Activated CD4-positive, alpha-beta T cell treated with anti-CD3 and anti-CD28 coated beads, Interleukin-2, amount 10 ng/mL, durations not matched to agents 7 days and 5 days (primary cell): ENCODE results near the gene SIT1. TPM values are rescaled to one million over a fixed set of nuclear protein-coding genes. Genes with fewer than 3 reads are reported as not detected.
A peak's percentile ranks its signal among the peaks of the same experiment; 100 is the strongest.

ENCODE experiments used
- CTCF ChIA-PET: fragments of 350-600 bp; sonication (Branson Sonifier 250); formaldehyde crosslinking; loops from one replicate; lab custom pipeline; 2021; ENCODE audit warnings: antibody characterized with exemption; lab: Charles Lee
- POLR2A ChIA-PET: fragments of 350-600 bp; sonication (Branson Sonifier 250); formaldehyde crosslinking; loops from one replicate; lab custom pipeline; 2021; ENCODE audit warnings: antibody characterized with exemption; lab: Charles Lee
- DNase-seq: peaks from one replicate; pipeline ENCODE4 v3.0.0-alpha.2; 2020
- H3K27ac Mint-ChIP-seq: one replicate; pipeline ENCODE4 v1.8.0; 2021; ENCODE audit warnings: mild to moderate bottlenecking, moderate library complexity, mixed read lengths
- H3K27me3 Mint-ChIP-seq: one replicate; pipeline ENCODE4 v1.8.0; 2021; ENCODE audit warnings: mixed read lengths
- H3K36me3 Mint-ChIP-seq: one replicate; pipeline ENCODE4 v1.8.0; 2021; ENCODE audit warnings: low read depth, mixed read lengths
- H3K4me1 Mint-ChIP-seq: one replicate; pipeline ENCODE4 v1.8.0; 2021; ENCODE audit warnings: mixed read lengths
- H3K4me3 Mint-ChIP-seq: one replicate; pipeline ENCODE4 v1.8.0; 2021; ENCODE audit warnings: mild to moderate bottlenecking, moderate library complexity, mixed read lengths
- H3K9me3 Mint-ChIP-seq: one replicate; pipeline ENCODE4 v1.8.0; 2021; ENCODE audit warnings: mixed read lengths
- total RNA-seq, 2 experiments: library from RNA; stranded (reverse); gene quantifications; one replicate each; pipeline ENCODE4 v1.2.3, GENCODE V29; 2021

SIT1 gene
- total RNA-seq, 2 experiments from 2014 or later: 195 to 202 TPM

DNA sequence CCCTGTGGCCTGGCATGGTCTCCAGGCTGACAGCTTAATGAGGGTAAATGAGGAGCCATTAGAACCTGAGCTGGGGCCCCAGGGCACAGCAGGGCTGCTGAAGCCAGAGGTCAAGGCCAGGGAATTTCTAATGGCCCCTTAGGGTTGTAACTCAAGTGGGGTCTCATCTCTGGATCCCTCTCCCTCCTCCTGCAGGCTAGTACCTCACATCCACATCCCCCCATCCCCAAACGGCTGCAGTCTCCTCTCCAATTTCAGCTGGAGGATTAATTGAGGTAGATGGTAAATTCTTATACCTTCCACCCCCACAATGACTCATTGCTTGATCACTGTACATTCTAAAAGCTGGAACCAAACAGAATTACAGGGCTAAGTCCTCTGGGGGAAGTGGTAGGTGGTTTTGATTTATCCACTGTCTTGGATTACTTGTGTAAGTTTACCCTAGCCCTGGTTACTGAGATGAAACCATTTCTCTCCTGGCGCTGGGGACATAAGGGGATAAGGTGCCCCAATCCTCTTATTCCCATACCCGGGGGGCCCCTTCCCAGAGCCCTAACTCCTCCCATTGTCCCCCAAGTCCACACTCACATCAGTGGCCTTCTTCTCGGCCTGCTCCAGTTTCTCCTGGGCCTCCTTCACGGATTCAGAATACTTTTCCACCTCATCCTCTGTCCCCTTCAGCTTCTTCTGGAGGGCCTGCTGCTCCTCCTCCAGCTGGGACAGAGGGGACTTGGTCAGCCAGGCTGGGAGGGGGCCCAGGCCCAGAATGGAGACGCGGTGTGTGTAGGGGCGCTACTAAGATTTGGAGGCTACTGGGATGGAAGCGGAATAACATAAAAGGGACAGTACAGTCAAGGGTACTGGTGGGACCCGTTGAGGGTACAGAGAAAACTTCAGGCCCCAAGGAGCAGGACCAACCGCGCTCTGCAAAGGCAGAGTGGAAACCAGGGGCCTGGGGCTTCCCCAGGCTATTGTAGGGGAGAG is 38.1 kb upstream of the SIT1 start:
- ChIA-PET POLR2A (interaction anchor here (0.6 kb wide), 1 partner anchor 207 kb away, joined by 3 read pairs; no protein-coding TSS in a partner anchor), CTCF (interaction anchor here (0.7 to 2.6 kb wide), 11 partner anchors 9 to 44 kb away, joined by 3 to 14 read pairs (median 4); partner anchors contain the start of genes ARHGEF39, CCDC107, CREB3 and RMRP)
- H3K4me1 Mint-ChIP-seq: peaks cover 22% of the 10 kb centered on the region
- no peak for DNase-seq
- no peaks in the 10 kb centered on the region for H3K36me3 Mint-ChIP-seq
- no peaks in the 10 kb centered on the region for H3K9me3 Mint-ChIP-seq
- H3K4me3 Mint-ChIP-seq: peak overlapping the region; percentile 59
- no peak overlapping the region for H3K27ac Mint-ChIP-seq
- no peaks in the 10 kb centered on the region for H3K27me3 Mint-ChIP-seq

DNA sequence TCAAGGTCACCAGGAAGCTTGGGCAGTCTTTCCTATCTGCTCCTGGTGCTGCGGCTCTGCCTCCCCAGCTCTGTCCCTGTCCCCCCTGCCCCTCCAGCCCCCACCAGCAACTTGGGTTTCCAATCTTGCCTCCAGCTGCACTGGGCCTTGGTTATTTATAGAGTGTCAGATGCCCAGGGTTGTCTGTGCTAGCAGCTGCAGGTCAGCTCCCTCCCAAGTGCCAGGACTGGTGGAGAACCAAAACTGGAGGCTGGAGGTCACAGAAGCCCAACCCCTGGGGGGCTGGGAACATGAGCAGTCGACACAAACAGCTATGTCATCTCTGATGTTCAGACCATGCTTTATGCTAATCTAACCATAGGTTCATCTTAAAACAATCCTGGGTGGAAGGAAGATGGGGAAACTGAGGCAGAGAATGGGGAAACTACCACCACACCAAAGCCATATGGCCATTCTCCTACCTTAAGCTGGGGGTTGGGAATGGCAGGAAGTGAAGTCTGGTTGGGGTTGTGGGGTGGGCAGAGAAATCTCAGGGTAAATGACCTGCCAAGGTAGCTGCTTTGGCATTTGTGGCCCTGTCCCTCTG is 37.3 kb upstream of the SIT1 start:
- DNase-seq: no peak
- no peak overlapping the region for H3K4me3 Mint-ChIP-seq
- no peaks in the 10 kb centered on the region for H3K27me3 Mint-ChIP-seq
- CTCF ChIA-PET: interaction anchor here (0.7 to 2.6 kb wide), 10 partner anchors 8 to 45 kb away, joined by 3 to 14 read pairs (median 4); partner anchors contain the start of genes ARHGEF39, CCDC107, CREB3 and RMRP
- no peaks in the 10 kb centered on the region for H3K9me3 Mint-ChIP-seq
- H3K27ac Mint-ChIP-seq: no peak overlapping the region
- POLR2A ChIA-PET: no interaction called here
- H3K36me3 Mint-ChIP-seq: no peaks in the 10 kb centered on the region
- peaks cover 22% of the 10 kb centered on the region for H3K4me1 Mint-ChIP-seq

DNA sequence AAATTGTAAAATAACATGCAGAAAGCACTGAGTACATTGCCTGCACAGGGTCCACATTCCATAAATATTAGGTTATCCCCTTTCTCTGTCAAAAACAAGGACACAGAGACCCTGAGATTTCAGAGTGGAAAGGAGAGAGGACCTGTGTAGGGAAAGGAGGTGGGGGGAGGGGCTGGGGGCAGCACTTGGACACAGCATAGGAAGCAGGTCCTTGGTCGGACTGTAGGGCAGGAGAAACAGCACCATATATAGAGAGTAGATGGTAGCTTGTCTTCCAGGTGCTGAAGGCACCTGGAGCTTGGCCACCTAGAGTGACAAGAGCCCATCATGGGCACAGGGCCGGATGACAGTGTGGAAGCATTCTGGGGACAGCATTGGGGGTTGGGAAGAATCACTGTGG is 36.6 kb upstream of the SIT1 start:
- Mint-ChIP-seq H3K4me3 (no peak overlapping the region), H3K36me3 (no peaks in the 10 kb centered on the region), H3K9me3 (no peaks in the 10 kb centered on the region), H3K27me3 (no peaks in the 10 kb centered on the region), H3K27ac (no peak overlapping the region), H3K4me1 (peaks cover 22% of the 10 kb centered on the region)
- POLR2A ChIA-PET: no interaction called here
- CTCF ChIA-PET: interaction anchor here (1.1 to 2.6 kb wide), 3 partner anchors 10 to 40 kb away, joined by 5 to 14 read pairs (median 10); partner anchors contain the start of genes CCDC107 and RMRP
- no peak for DNase-seq

DNA sequence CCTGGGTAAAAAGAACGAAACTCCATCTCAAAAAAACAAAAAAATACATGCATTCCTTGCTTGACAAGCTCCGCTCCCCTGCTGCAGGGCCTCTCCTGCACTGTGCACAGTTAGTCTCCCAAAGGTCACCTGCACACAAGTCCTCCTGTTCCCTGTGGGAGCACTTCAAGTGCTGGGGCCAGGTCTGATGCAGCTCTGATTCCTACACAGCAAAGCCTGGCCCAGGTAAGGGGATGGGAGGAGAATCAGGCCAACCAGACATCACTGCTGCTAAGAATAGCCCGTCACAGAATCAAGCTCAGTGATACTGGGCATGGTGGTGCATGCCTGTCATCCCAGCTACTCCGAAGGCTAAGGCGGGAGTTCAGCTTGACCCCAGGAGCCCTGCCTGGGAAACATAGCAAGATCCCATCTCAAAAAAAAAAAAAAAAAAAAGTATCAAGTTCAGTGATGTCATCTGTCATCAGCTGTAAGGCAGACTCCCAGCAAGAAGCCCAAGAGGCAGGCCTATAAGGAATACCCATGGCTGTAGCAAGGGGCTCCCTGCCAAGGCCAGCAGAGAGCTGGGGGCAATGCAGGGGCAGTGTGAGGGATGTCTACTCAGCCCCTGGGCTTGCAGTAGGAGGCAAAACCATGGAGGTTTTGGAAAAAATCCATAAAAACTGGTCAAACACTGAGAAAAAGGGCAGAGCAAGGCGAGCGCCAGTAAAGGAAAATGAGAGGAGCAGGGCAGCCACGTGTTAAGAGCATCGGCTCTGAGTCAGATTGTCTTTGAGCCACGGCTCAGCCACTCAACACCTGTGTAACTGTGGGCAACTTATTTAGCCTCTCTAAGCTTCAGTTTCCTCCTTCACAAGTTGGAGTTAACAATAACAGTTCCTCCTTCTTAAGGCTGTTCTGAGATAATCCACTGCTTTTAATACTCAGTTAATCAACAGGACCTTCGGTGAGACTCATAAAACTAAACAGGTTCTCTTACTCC is 35.8 kb upstream of the SIT1 start:
- no peak overlapping the region for H3K4me3 Mint-ChIP-seq

DNA sequence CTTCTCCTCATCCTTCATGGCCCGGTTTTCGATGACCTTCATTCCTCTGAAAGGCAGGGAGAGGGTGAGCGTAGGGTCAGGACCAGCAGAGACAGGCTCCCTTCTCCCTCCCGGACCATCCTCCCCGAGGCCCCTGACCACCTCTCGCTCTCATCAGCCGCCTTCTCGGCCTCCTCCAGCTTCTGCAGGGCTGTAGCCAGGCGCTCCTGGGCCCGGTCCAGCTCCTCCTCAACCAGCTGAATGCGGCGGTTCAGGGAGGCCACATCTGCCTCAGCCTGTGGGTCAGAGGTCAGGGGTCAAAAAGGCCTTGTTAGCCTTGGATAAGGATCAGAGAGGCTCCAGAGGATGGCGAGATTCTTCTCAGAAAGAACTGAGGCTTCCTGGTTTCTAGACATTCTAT is 34.8 kb upstream of the SIT1 start:
- Mint-ChIP-seq H3K27ac (no peak overlapping the region), H3K27me3 (no peaks in the 10 kb centered on the region), H3K4me3 (no peak overlapping the region), H3K9me3 (no peaks in the 10 kb centered on the region), H3K4me1 (peaks cover 9% of the 10 kb centered on the region), H3K36me3 (no peaks in the 10 kb centered on the region)
- no peak for DNase-seq
- POLR2A ChIA-PET: interaction anchor here (0.6 kb wide), 1 partner anchor 58 kb away, joined by 3 read pairs; no protein-coding TSS in a partner anchor
- CTCF ChIA-PET: interaction anchor here (0.7 to 4.0 kb wide), 4 partner anchors 11 to 28 kb away, joined by 3 to 26 read pairs (median 8); partner anchors contain the start of genes CCDC107 and RMRP

More for the DNA sequence above, 35.8 kb upstream of the SIT1 start:
- Mint-ChIP-seq H3K27ac (peak overlapping the region; percentile 58), H3K27me3 (no peaks in the 10 kb centered on the region), H3K36me3 (no peaks in the 10 kb centered on the region), H3K4me1 (peaks cover 18% of the 10 kb centered on the region), H3K9me3 (no peaks in the 10 kb centered on the region)
- no peak for DNase-seq
- ChIA-PET POLR2A (interaction anchor here (0.6 to 0.7 kb wide), 2 partner anchors 59 to 98 kb away, joined by 3 to 5 read pairs; no protein-coding TSS in a partner anchor), CTCF (interaction anchor here (0.9 to 4.0 kb wide), 5 partner anchors 10 to 39 kb away, joined by 4 to 26 read pairs (median 10); partner anchors contain the start of genes ARHGEF39, CCDC107 and RMRP)

DNA sequence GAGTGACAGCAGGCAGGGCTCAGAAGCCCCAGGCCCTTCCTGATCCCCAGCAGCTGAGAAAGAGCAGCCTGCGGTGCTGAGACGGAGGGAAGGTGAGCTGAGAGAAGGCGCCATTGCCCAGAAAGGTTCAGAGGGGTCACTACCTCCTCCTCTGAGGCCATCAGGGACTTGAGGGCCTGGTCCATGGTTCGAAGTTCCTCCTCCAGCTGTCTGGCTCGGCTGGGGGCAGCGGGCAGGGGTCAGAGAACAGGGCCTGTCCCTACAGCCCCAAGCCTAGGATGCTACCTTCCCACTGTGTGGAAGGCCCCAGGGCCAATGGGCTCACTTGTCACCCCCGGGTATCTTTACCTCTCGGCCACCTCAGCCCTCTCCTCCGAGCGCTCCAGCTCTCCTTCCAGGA is 34.2 kb upstream of the SIT1 start:
- H3K4me1 Mint-ChIP-seq: peaks cover 9% of the 10 kb centered on the region
- H3K27ac Mint-ChIP-seq: no peak overlapping the region
- no peak for DNase-seq
- H3K36me3 Mint-ChIP-seq: no peaks in the 10 kb centered on the region
- no peak overlapping the region for H3K4me3 Mint-ChIP-seq
- POLR2A ChIA-PET: no interaction called here
- H3K27me3 Mint-ChIP-seq: no peaks in the 10 kb centered on the region
- CTCF ChIA-PET: interaction anchor here (0.7 to 4.0 kb wide), 4 partner anchors 11 to 27 kb away, joined by 3 to 26 read pairs (median 8); partner anchors contain the start of genes CCDC107 and RMRP
- H3K9me3 Mint-ChIP-seq: no peaks in the 10 kb centered on the region

DNA sequence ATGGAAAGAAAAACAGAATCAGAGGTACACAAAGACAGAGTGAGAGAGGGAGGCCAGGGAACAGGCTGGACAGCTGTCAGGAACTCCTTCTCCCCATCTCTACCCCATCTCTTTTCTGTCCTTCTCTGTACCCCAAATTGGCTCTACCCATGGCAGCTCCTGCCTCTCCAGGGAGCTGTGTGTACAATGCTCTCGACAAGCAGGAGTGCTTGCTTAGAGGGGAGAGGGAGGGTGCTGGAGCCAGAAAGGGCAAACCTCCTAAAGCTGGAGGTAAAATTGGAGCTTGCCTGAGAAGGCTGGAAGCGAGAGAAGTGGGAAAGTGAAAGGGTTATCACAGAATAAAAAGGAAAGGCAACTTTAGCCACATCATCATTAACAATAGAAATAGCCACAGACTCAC is 32.6 kb upstream of the SIT1 start:
- H3K27ac Mint-ChIP-seq: no peak overlapping the region
- no peaks in the 10 kb centered on the region for H3K9me3 Mint-ChIP-seq
- CTCF ChIA-PET: interaction anchor here (1.2 to 4.0 kb wide), 4 partner anchors 13 to 41 kb away, joined by 3 to 26 read pairs (median 8); partner anchors contain the start of genes CCDC107 and RMRP
- H3K4me1 Mint-ChIP-seq: peaks cover 1% of the 10 kb centered on the region
- no peaks in the 10 kb centered on the region for H3K27me3 Mint-ChIP-seq
- DNase-seq: no peak
- no peaks in the 10 kb centered on the region for H3K36me3 Mint-ChIP-seq
- no peak overlapping the region for H3K4me3 Mint-ChIP-seq
- POLR2A ChIA-PET: no interaction called here

DNA sequence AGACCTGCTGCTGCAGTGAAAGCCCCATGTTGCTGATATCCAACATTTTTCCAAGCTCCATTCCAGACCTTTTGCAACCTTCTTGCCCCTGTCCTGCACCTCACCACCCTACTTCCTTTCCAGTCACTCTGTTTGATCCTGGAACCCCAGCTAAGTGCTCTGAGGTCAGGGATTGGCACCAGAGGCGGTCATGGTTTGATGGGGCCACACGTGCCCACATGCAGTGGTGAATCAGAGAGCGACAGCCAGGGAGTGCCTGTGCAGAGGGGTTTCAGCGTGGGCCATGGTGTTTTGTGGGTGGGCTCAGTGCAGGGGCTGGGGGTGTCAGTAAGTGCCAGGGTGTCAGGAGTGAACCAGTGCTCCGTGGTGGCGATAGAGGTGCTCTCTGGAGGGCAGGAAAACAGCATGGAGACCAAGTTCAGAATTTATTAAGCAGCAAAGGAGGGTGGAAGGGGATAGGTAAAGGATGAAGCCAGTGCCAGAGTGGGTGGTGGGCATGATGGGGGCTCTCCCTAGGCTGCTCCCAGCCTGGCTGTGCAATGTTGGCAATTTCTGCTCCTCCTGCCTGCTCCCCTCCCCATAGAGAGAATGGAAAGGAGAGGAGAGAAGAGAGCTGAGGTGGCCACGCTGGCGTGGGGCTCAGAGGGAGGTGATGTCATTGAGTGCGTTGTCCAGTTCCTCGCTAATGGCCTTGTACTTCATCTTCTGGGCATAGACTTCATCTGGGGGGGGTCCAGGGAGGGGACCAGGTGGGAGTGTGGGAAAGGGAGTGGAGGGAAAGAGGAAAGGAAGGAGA is 32.0 kb upstream of the SIT1 start:
- ChIA-PET POLR2A (no interaction called here), CTCF (interaction anchor here (1.2 to 4.0 kb wide), 4 partner anchors 12 to 42 kb away, joined by 3 to 26 read pairs (median 8); partner anchors contain the start of genes CCDC107 and RMRP)

DNA sequence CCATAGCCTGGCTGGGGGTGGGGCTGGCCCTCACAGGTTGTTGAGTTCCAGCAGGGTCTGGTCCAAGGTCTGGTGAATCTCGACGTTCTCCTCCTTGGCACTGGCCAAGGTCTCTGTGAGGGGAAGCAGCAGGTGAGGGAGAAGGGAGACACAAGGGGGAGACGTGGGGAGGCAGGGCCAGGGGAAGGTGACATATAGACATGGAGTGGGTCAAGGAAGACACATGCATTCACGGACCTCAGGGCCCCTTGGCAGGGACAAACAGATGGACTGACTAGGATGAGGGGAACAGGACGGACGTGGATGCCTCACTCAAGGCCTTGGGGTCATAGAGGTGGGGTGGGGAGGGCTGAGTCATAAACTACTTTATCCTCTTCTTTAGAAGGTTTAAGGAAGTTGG is 31.3 kb upstream of the SIT1 start:
- CTCF ChIA-PET: interaction anchor here (2.2 kb wide), 1 partner anchor 24 kb away, joined by 8 read pairs; the partner anchor contains the start of genes CCDC107 and RMRP

More for the DNA sequence above, 32.0 kb upstream of the SIT1 start:
- no peaks in the 10 kb centered on the region for H3K9me3 Mint-ChIP-seq
- no peaks in the 10 kb centered on the region for H3K36me3 Mint-ChIP-seq
- H3K4me1 Mint-ChIP-seq: peaks cover 1% of the 10 kb centered on the region
- no peak overlapping the region for H3K4me3 Mint-ChIP-seq
- no peak for DNase-seq
- H3K27me3 Mint-ChIP-seq: peaks cover 1% of the 10 kb centered on the region
- H3K27ac Mint-ChIP-seq: no peak overlapping the region

DNA sequence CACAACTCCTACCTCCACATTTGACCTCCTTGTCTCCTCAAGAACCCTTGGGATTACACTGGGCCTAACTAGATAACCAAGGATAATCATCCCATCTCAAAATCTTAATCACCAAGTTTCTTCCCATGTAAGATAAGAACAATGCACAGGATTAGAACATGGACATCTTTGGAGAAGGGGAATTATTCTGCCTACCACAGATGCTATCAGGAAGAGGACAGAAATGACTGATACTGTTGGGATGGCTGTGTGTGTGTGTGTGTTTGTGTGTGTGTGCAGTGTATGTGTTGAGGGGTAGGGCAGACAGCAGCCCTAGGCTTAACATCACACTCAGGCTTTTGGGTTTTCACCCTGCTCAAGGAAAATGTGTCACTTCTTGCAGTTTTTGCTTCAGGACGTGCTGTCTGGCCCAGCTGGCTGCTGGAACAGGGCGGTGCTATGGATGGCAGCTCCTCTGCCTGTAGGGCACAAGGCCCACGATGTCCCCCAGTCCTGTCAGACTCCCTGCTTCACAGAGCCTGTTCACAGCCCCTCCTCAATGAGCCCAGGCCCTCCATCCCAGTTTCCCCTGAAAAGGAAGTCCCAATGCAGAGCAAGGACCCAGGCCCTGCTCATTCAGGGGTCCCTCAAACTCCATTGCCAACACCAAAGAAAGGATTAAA is 30.7 kb upstream of the SIT1 start:
- no peak for DNase-seq
- CTCF ChIA-PET: interaction anchor here (0.6 to 2.5 kb wide), 3 partner anchors 14 to 266 kb away, joined by 3 to 8 read pairs (median 5); partner anchors contain the start of genes CCDC107 and RMRP
- Mint-ChIP-seq H3K27me3 (peaks cover 7% of the 10 kb centered on the region), H3K4me1 (peaks cover 5% of the 10 kb centered on the region), H3K27ac (no peak overlapping the region), H3K4me3 (no peak overlapping the region), H3K9me3 (no peaks in the 10 kb centered on the region), H3K36me3 (no peaks in the 10 kb centered on the region)
- POLR2A ChIA-PET: no interaction called here

More for the DNA sequence above, 31.3 kb upstream of the SIT1 start:
- Mint-ChIP-seq H3K27ac (no peak overlapping the region), H3K9me3 (no peaks in the 10 kb centered on the region), H3K4me3 (no peak overlapping the region), H3K36me3 (no peaks in the 10 kb centered on the region), H3K27me3 (peaks cover 4% of the 10 kb centered on the region), H3K4me1 (peaks cover 1% of the 10 kb centered on the region)
- POLR2A ChIA-PET: no interaction called here
- no peak for DNase-seq
